HG03432 (cell line): ENCODE results near the gene AARSD1.
A peak's percentile ranks its signal among the peaks of the same experiment; 100 is the strongest.
"Not testable (repeated sequence)": the region's sequence is repeated elsewhere in the genome, so short reads cannot be mapped to it uniquely, and the experiment has no call there.

Source experiments
- ATAC-seq: cut with Tn5 transposase; IDR thresholded peaks from one replicate; pipeline ENCODE4 v1.9.1; 2021; ENCODE audit warnings: mild to moderate bottlenecking, moderate library complexity; ENCODE audit not compliant: unreplicated experiment

AARSD1 gene

GRCh38 chr17:42982266-42982665 is 18.0 kb upstream of the AARSD1 start:
- ATAC-seq: no peak

- peak; percentile 45 for ATAC-seq
Observed at GRCh38 chr17:42980766-42981397, 16.6 kb upstream of the AARSD1 start.

- peak; percentile 77 for ATAC-seq
Observed at GRCh38 chr17:42980274-42980765, 16.1 kb upstream of the AARSD1 start, which contains the start of gene RUNDC1. TSS of gene RUNDC1 (plus strand) at chr17:42980565. CDS start at chr17:42980577, 12 bp downstream.

- peak; percentile 40 for ATAC-seq
Observed at GRCh38 chr17:42979511-42980273, 15.4 kb upstream of the AARSD1 start, which contains the start of gene PTGES3L. TSS of gene PTGES3L (minus strand) at chr17:42980080. CDS start at chr17:42980053, 27 bp downstream.

GRCh38 chr17:42975701-42976100 is 11.4 kb upstream of the AARSD1 start:
- not testable (repeated sequence) for ATAC-seq

GRCh38 chr17:42975265-42975664 is 11.0 kb upstream of the AARSD1 start:
- ATAC-seq: no peak

GRCh38 chr17:42973323-42973722 is 9.1 kb upstream of the AARSD1 start:
- ATAC-seq: not testable (repeated sequence)

- no peak for ATAC-seq
Observed at GRCh38 chr17:42971589-42971988, 7.3 kb upstream of the AARSD1 start.

GRCh38 chr17:42969001-42969581 is 4.8 kb upstream of the AARSD1 start:
- no peak for ATAC-seq

GRCh38 chr17:42967925-42968324 is 3.7 kb upstream of the AARSD1 start:
- no peak for ATAC-seq

- no peak for ATAC-seq
Observed at GRCh38 chr17:42953669-42954068, 10.6 kb downstream of the AARSD1 start.

- no peak for ATAC-seq
Observed at GRCh38 chr17:42950044-42950783, 14.0 kb downstream of the AARSD1 start.

GRCh38 chr17:42946812-42947211 is 17.4 kb downstream of the AARSD1 start:
- ATAC-seq: no peak

GRCh38 chr17:42944211-42944610 is 20.0 kb downstream of the AARSD1 start:
- no peak for ATAC-seq

GRCh38 chr17:42937712-42938596 is 26.3 kb downstream of the AARSD1 start:
- ATAC-seq: no peak

- ATAC-seq: no peak
Observed at GRCh38 chr17:42929497-42929844, 34.8 kb downstream of the AARSD1 start.

- ATAC-seq: peak; percentile 64
Observed at GRCh38 chr17:42928714-42929496, 35.3 kb downstream of the AARSD1 start.

GRCh38 chr17:42924891-42925290 is 39.4 kb downstream of the AARSD1 start:
- ATAC-seq: no peak

GRCh38 chr17:42923472-42923871 is 40.8 kb downstream of the AARSD1 start:
- ATAC-seq: not testable (repeated sequence)
